ENCODE data around the gene GALNT18. TPM values are rescaled to one million over a fixed set of nuclear protein-coding genes. Genes with fewer than 3 reads are reported as not detected.

The GALNT18 gene
- total RNA-seq, 3 donors from 2014 or later (not counting 1 experiment from before 2014, with no cell fraction given), result 0.18 to 0.42 (median 0.38) TPM

- TF ChIP-seq CTCF (IDR thresholded peaks at IDR 0.05), result no peak
- H3K27ac Mint-ChIP-seq, result no peak overlapping the region
- intact Hi-C loops (cut with micrococcal nuclease), result no loop called here
- Histone ChIP-seq H3K36me3 (ENCODE audit: control insufficient read depth, insufficient read depth, low read length) (no peaks in the 10 kb centered on the region), H3K4me3 (ENCODE audit: low read length) (no peak overlapping the region), H3K27me3 (ENCODE audit: control insufficient read depth, insufficient read depth, low read length) (no peaks in the 10 kb centered on the region), H3K9me3 (ENCODE audit: control insufficient read depth, insufficient read depth, low read length) (no peaks in the 10 kb centered on the region), H3K4me1 (ENCODE audit: control insufficient read depth, insufficient read depth, low read length) (no peaks in the 10 kb centered on the region), H3K27ac (ENCODE audit: low read length) (no peak overlapping the region)
- no peak overlapping the region for H3K4me3 Mint-ChIP-seq
- no peaks in the 10 kb centered on the region for H3K9me3 Mint-ChIP-seq
- H3K27me3 Mint-ChIP-seq (ENCODE audit: low read depth in 2 of 2), result peaks cover 12 to 34% of the 10 kb centered on the region in 2 donors
- no peaks in the 10 kb centered on the region for H3K4me1 Mint-ChIP-seq
- H3K36me3 Mint-ChIP-seq, result no peaks in the 10 kb centered on the region
- 89% methylated on average over 2 of the region's 3 CpGs for WGBS (ENCODE audit: insufficient coverage)
- DNase-seq (no peak), ATAC-seq (no peak)
These were observed 38.0 kb upstream of the GALNT18 start for GRCh38 chr11:11659567-11660362.

GRCh38 chr11:11657218-11657955 lies 35.6 kb upstream of the GALNT18 start:
- intact Hi-C loops (cut with micrococcal nuclease), result no loop called here
- H3K36me3 Mint-ChIP-seq, result no peaks in the 10 kb centered on the region
- Histone ChIP-seq H3K4me1 (ENCODE audit: control insufficient read depth, insufficient read depth, low read length) (no peaks in the 10 kb centered on the region), H3K4me3 (ENCODE audit: low read length) (no peak overlapping the region), H3K27ac (ENCODE audit: low read length) (no peak overlapping the region), H3K36me3 (ENCODE audit: control insufficient read depth, insufficient read depth, low read length) (no peaks in the 10 kb centered on the region), H3K27me3 (ENCODE audit: control insufficient read depth, insufficient read depth, low read length) (no peaks in the 10 kb centered on the region), H3K9me3 (ENCODE audit: control insufficient read depth, insufficient read depth, low read length) (no peaks in the 10 kb centered on the region)
- DNase-seq (no peak), ATAC-seq (no peak)
- H3K9me3 Mint-ChIP-seq, result no peaks in the 10 kb centered on the region
- H3K4me1 Mint-ChIP-seq, result no peaks in the 10 kb centered on the region
- peaks cover 13 to 30% of the 10 kb centered on the region in 2 donors for H3K27me3 Mint-ChIP-seq (ENCODE audit: low read depth in 2 of 2)
- WGBS (ENCODE audit: insufficient coverage), result 28% methylated on average over 6 of the region's 6 CpGs
- no peak overlapping the region for H3K27ac Mint-ChIP-seq
- H3K4me3 Mint-ChIP-seq, result no peak overlapping the region
- TF ChIP-seq CTCF (IDR thresholded peaks at IDR 0.05), result no peak

GRCh38 chr11:11641581-11641980 lies 19.8 kb upstream of the GALNT18 start:
- H3K27me3 Mint-ChIP-seq (ENCODE audit: low read depth in 2 of 2), result peaks cover 37 to 53% of the 10 kb centered on the region in 2 donors
- no peak overlapping the region for H3K4me3 Mint-ChIP-seq
- no peak overlapping the region for H3K27ac Mint-ChIP-seq
- Histone ChIP-seq H3K36me3 (ENCODE audit: control insufficient read depth, insufficient read depth, low read length) (no peaks in the 10 kb centered on the region), H3K4me1 (ENCODE audit: control insufficient read depth, insufficient read depth, low read length) (no peaks in the 10 kb centered on the region), H3K4me3 (ENCODE audit: low read length) (no peak overlapping the region), H3K9me3 (ENCODE audit: control insufficient read depth, insufficient read depth, low read length) (peaks cover 4% of the 10 kb centered on the region), H3K27me3 (ENCODE audit: control insufficient read depth, insufficient read depth, low read length) (peaks cover 5% of the 10 kb centered on the region), H3K27ac (ENCODE audit: low read length) (no peak overlapping the region)
- peaks cover 14% of the 10 kb centered on the region for H3K36me3 Mint-ChIP-seq
- DNase-seq (no peak), ATAC-seq (no peak)
- no peak for TF ChIP-seq CTCF (IDR thresholded peaks at IDR 0.05)
- no peaks in the 10 kb centered on the region for H3K9me3 Mint-ChIP-seq
- intact Hi-C loops (cut with micrococcal nuclease), result no loop called here
- no peaks in the 10 kb centered on the region for H3K4me1 Mint-ChIP-seq
- WGBS (ENCODE audit: insufficient coverage), result no CpG with 5 or more reads among the region's 1 CpG

Measured in natural killer cell (primary cell).